ENCODE results near the gene FAM20A.
"Not testable (repeated sequence)": the region's sequence is repeated elsewhere in the genome, so short reads cannot be mapped to it uniquely, and the experiment has no call there.

FAM20A gene

DNA sequence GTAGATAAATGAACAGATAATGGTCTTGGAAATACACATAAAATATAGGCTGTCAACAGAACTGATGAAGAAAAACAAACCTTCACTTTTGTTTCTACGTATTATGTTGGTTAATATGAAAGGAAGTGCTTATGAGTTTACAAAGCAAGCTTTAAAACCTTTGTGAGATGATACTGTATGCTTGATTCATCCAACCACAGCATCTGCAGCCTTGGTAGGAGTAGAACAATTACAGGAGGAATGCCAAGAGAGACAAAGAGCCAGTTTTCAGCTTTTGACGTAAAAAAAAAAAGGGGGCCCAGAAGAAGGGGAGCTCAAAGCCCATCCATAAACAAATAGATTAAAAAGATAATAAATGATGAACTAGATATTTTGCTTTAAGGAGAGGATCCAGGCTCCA lies 13.3 kb downstream of the FAM20A start:
- DNase-seq, result no peak

- DNase-seq, result no peak
Observed at GRCh38 chr17:68587026-68587425, 14.1 kb downstream of the FAM20A start.

DNA sequence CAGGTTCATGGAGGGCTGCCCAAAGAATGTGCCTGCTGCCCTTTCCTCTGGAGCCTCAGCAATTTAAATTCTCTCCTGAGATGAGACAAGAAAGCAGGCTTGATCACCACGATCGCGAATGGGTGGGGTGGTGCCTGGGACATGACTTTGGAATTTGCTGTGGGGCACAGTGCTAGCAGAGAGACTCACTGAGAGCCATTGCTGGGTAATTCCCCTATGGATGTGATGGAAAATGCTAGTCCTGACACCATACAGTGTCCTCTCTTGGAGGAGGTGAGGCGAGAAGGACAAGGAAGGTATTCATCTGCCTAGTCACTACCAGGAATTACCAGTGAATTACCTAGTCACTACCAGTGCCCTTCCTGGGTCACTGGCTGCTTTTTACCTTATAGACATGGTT lies 15.5 kb downstream of the FAM20A start:
- DNase-seq, result no peak

DNA sequence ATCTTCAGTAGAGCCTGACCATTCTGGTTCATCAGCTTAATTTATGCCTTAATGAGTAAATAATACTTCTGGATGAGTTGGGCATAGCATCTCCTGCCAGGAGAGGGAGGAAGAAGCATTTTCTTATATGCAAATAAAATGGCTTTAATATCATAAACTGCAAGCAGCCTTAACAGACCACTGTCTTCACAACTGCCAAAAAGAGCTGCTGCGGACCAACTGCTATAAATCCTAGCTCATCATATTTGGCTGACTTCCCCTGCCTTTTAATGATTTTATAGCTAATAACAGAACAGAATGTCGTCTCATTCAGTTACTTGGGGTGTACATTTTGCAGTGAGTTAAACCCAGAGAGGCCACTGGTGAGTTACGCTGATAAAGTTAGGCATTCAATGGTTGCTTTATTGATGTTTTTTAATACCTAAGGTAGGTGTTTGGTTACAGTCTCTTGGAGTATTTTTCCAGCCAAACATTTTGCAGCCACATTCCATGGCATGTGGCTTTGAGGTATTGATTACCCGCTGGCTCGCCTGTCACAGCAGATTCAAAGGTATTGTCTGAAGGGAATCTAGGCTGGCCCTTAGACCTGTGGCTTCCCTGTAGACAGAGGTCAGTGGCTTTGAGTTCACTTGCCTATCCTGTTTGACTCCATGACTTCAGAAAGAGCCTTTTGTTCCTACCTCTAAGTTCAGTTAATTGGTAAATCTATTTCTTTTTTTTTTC lies 16.4 kb downstream of the FAM20A start:
- no peak for DNase-seq

- not testable (repeated sequence) for DNase-seq
Observed at GRCh38 chr17:68582867-68583266, 18.3 kb downstream of the FAM20A start.

GRCh38 chr17:68581863-68582645 lies 19.1 kb downstream of the FAM20A start:
- DNase-seq, result no peak

GRCh38 chr17:68580236-68580770 lies 20.9 kb downstream of the FAM20A start:
- DNase-seq, result no peak

DNA sequence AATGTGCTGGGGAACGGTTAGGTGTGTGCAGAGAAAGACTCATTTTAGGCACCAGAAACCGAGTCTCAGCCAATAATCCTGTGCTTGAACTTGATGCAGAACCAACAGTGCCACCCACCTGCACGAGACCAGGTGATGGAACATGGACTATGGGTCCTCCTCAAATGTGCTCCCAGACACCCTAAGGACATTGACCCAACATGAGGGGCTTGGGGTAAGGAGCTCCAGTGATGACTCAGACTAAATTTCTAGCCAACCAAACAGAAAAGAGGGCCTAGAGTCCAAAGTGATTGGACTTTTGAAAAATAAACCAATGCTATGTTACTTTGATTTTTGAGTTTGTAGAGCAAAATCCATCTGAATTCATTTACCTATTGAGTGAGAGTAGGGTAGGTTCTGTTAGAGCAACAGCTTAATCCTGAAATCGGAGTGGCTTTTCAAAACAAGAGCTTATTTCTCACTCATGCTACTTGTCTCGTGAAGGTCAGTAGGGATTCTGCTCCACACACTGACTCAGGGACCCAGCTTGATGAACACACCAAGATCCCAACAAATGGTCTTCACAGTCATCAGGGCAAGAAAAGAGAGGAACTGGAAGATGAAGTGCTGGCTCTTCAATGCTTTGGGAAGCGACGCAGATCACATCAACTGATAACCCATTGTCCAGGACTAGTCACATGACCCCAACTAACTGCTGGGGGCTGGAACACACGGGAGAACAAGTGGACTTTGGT lies 21.8 kb downstream of the FAM20A start:
- no peak for DNase-seq

GRCh38 chr17:68578236-68578635 lies 22.9 kb downstream of the FAM20A start:
- no peak for DNase-seq

DNA sequence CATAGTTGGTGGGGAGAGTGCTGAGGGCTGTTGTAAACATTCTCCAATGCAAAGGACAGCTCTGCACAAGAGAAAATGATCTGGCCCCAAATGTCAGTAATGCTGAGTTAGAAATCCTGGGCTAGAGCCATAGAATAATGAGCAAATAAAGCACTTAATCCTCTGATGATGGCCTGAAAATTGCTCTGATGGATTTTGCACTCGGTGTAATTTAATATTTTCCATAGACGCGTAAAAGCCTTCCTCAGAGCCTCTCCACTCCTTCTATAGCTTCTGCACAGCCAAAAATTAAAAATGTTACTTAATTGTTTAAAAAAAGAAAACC lies 23.7 kb downstream of the FAM20A start:
- no peak for DNase-seq

- DNase-seq, result no peak
Observed at GRCh38 chr17:68576811-68577496, 24.2 kb downstream of the FAM20A start.

- no peak for DNase-seq
Observed at GRCh38 chr17:68576137-68576536, 25.0 kb downstream of the FAM20A start.

GRCh38 chr17:68573338-68573737 lies 27.8 kb downstream of the FAM20A start:
- DNase-seq, result no peak

DNA sequence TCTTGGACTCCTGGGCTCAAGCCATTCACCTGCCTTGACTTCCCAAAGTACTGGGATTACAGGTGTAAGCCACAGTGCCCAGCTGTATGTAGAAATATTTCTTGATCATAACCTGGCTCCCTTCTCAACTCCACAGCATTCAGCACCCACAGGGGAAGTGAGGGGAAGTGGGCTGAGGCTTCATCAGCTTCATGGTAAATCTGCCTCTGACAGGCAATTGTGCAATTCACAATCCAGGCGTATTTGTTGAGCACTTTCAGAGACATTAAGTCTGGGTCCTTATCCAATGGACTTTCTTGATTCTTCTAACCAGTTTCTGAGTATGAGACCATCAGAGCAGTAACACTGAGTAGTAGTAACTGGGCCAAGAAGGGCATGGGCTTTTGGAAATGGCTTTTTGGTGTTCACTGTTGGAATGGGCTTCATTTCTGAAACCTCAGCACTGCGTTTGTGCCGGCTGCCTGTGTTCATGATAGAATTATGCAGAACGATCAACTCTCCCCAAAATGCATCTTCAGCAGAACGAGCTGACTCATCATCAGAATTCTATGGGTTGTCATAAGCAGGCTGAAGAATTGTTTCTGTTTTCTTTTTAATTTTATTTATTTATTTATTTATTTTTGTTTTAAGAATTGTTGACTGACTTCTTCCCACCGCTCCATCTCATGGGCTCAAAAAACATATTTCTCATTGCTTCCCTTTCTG lies 28.9 kb downstream of the FAM20A start:
- no peak for DNase-seq

- DNase-seq, result no peak
Observed at GRCh38 chr17:68570526-68570925, 30.6 kb downstream of the FAM20A start.

- no peak for DNase-seq
Observed at GRCh38 chr17:68569346-68569745, 31.8 kb downstream of the FAM20A start.

DNA sequence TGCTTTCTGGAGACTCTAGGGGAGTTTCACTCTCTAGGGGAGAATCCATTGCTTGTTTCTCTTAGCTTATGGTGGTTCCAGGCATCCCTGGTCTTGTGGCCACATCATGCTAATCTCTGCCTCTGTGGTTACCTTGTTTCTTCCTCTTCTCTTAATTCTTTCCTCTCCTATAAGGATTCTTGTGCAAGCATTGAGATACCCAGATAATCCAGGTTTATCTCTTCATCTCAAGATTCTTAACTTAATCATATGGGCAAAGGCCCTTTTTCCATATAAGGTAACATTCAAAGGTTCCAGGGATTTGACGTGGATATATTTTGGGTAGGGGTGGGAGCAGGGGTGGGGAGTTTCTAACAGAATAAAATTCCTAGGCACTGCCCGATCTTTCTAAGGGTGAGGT lies 32.6 kb downstream of the FAM20A start:
- DNase-seq, result no peak

DNA sequence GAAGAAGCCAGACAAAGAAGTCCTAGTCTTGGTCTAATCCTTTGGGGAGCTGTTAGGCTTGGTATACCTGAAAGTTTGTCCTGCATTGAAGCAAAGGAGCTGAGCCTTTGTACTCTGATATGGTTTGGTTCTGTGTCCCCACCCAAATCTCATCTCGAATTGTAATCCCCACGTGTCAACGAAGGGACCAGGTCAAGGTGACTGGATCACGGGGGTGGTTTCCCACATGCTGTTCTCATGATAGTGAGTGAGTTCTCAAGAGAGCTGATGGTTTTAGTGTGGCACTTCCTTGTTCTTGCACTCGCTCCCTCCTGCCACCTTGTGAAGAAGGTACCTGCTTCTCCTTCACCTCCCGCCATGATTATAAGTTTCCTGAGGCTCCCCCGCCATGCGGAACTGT lies 33.6 kb downstream of the FAM20A start:
- no peak for DNase-seq

DNA sequence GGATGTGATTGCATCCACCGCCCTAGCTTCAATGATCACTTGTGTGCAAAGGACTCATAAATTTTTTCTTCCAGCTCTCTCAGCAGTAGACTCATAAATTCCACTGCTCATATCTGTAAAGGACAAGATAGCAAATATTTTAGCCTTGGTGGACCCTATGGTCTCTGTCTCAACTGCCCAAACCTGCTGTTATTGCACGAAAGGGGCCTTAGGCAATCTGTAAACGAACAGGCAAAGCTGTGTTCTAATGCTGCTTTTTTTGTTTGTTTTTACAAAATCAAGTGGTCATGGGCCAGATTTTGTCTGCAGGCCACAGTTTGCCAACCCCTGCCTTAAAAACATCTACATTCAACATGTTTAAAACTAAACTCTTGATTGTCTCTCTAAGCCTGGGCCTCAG lies 34.1 kb downstream of the FAM20A start:
- DNase-seq, result no peak

DNA sequence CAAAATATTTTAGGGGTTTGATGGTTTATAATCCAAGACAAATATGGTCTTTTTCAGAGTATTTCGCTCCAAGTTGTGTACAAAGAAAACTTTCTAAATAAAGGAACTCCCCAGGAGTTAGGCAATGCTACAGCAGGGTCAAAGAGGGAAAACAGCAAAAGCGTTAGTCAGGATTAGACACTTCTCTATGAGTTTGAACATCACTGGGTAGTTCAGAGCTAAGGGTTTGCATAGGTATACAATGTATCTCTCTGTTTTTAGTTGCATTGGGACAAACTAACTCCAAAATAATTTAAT lies 34.8 kb downstream of the FAM20A start:
- DNase-seq, result no peak

- DNase-seq, result no peak
Observed at GRCh38 chr17:68565661-68566441, 35.3 kb downstream of the FAM20A start.
